Glomerular visceral epithelial cell (primary cell): ENCODE measurements around the gene BCS1L.

Source experiments
- DNase-seq: peaks from one replicate; pipeline ENCODE4 v3.0.0-alpha.2; 2016; ENCODE audit errors: extremely low spot score

BCS1L gene

DNA sequence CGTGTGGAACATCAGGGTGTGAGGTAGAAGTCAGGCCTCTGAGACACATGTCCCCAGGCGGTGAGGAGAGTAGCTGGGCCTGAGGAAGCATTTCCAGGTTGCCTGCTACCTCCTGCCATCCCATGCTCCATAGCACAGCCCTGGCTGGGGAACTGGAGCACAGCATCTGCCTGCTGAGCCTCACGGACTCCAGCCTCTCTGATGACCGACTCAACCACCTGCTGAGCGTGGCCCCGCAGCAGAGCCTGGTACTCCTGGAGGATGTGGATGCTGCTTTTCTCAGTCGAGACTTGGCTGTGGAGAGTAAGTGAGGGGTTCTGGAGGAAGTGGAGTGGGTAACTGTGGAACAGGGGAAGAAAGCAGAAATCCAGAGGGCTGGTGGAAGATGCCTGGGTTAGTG is 2.9 kb downstream of the BCS1L start:
- no peak for DNase-seq

GRCh38 chr2:218662827-218663226 is 3.3 kb downstream of the BCS1L start:
- no peak for DNase-seq

- no peak for DNase-seq
Observed at GRCh38 chr2:218663901-218664300, 4.4 kb downstream of the BCS1L start.

DNA sequence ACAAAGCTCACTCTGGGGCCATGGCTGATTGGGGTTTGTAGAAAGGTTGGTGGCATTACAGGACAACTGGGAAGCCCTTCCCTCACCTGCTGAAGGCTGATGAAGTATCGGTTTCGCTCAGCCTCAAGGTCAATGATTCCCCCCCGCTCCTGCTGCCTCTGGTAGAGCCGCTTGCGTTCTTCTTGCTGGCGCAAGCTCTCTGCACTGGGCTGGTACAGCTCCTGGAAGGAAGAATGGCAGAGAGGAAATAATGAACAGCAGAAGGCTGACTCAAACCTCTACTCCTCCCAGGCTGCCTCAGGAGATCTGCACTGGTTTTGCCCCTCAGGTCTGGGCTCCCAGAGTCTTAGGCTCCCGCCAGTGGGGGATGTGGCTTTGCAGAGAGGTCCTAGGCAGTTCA is 5.2 kb downstream of the BCS1L start:
- no peak for DNase-seq

DNA sequence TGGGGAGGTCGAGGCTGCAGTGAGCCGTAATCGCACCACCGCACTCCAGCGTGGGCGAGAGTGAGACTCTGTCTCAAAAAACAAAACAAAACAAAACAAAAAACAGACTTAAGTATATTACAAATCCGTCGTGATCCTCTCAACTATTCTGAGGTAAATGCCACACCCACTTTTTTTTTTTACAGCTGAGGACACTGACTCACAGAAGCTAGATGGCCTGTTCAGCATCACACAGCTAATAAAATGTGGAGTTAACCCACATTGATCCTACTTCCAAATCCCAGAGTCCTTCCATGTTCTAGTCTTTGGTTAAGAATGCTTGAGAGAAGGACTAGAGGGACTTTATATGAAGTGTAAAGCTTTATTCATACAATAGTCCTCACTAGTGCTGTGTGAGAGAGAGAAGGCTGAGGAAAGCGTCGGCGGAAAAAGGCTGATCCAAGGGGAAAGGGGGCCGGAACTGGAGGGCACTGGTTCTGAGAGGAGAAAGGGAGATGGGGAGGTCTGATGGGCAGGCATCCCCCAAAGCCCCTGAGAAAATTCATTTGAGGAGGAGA is 11.7 kb downstream of the BCS1L start:
- no peak for DNase-seq

GRCh38 chr2:218671654-218672566 is 12.4 kb downstream of the BCS1L start, which contains the start of the genes RNF25 and STK36:
Gene RNF25 (minus strand): TSS chr2:218672002. CDS start chr2:218671970, 32 bp downstream.
Gene STK36 (plus strand): TSS chr2:218672086. CDS start chr2:218672830, 744 bp downstream.
- peak; percentile 90 for DNase-seq

GRCh38 chr2:218679119-218679518 is 19.6 kb downstream of the BCS1L start:
- no peak for DNase-seq

DNA sequence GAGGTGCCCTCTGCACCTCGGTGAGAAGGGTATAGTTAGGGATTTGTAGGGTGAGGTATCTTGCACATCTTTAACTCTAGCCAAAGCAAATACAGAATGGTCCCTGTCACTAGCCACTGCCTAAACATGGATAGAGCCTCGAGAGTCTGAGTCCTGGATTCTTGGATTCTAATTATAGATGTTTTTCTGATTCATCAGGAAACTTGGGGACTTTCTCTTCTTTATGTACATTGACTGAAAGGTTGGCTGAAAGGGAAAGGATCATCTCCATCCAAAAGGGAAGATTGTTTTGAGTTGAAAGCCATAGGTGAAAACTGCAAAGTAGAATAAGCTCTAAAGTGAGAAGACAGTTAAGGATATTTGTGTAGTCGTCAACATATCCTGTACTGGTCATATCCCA is 20.6 kb downstream of the BCS1L start:
- DNase-seq = no peak

- DNase-seq = peak; percentile 78
Observed at GRCh38 chr2:218687400-218688060, 28.0 kb downstream of the BCS1L start.

- DNase-seq = no peak
Observed at GRCh38 chr2:218691234-218691633, 31.8 kb downstream of the BCS1L start.

DNA sequence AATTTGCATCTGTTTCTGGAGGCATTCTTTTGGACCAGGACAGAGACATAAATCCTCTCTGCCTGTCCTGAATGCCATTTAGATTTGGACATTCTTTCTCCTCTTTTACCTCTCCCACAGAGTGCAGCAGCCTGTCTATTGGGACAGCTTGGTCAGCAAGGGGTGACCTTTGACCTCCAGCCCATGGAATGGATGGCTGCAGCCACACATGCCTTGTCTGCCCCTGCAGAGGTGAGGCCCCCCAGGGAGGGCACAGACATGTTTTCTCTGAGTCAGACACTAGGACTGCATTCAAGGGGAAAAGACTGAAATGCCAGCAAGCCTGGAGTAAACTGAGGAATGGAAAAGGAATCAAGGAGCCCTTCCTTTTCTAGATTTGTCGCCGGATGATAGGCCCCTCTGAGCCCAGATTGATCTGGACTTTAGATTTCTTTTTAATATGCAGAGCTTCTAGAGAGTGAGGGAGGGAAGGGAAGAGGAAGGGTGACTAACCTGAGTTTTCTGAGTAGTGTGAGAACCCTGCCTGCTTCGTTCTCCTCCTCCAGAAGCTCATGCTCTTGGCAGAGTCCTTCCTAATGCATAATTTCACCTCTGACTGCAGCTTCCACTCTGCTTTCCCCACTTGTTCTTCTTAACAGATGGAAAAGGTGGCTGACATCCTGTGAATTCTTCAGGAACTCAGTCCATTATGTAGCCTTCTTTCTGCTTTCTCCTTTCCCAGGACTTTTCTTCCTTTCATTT is 35.1 kb downstream of the BCS1L start:
- peak; percentile 58 for DNase-seq

DNA sequence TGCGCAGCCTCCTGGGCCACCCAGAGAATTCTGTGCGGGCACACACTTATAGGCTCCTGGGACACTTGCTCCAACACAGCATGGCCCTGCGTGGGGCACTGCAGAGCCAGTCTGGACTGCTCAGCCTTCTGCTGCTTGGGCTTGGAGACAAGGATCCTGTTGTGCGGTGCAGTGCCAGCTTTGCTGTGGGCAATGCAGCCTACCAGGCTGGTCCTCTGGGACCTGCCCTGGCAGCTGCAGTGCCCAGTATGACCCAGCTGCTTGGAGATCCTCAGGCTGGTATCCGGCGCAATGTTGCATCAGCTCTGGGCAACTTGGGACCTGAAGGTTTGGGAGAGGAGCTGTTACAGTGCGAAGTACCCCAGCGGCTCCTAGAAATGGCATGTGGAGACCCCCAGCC is 39.4 kb downstream of the BCS1L start:
- DNase-seq = no peak

- DNase-seq = no peak
Observed at GRCh38 chr2:218701806-218702205, 42.3 kb downstream of the BCS1L start.

DNA sequence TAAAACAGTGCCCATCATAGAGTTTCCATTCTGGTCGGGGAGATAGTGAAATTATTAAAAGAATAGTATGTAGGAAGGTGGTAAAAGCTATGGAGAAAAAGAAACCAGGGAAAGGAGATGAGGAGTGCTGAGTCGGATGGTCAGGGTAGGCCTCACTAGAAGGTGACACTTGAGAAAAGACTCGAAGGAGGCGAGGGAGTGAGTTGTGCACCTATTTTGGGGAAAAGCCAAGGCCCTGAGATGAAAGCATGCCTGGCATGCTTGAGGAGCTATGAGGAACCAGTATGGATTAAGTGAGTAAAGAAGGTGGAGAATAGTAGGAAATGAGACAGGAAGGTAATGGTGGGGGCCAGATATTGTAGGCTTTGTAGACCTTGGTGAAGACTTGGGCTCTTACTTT is 43.9 kb downstream of the BCS1L start:
- DNase-seq = no peak

DNA sequence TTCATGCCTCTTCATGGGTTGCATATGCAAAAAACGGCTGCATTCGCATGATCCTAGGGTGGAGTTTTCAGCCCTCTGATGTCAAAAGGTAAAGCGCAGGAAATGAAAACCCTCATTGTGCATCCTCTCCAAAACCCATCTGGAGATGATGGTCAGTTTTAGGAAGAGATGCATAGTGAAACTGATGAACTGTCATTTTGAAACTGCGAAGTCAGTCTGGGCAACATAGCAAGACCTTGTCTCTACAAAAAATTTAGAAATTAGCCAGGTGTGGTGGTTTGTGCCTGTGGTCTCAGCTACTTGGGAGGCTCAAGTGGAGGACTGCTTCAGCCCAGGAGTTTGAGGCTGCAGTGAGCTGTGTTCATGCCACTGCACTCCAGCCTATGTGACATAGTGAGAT is 48.6 kb downstream of the BCS1L start:
- no peak for DNase-seq

DNA sequence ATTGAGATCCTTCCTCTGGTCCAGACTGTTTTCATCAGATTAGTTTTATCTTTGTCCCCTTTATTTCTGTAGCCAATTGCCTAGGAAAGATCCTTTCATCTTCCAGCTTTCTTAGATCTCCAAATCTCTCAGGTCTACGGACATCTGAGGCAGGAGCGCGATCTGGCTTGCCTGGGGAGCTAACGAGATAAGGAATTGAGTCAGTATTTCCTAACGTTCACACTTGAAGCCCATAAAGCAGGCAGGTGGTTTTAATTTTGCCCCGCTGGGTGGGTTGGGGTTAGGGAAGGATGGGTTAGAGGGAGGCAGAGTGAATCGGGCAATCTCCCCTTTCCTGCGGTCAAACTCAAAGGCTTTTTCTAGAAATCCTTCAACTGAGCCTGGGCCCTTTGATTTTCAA is 50.4 kb downstream of the BCS1L start:
- DNase-seq = no peak

DNA sequence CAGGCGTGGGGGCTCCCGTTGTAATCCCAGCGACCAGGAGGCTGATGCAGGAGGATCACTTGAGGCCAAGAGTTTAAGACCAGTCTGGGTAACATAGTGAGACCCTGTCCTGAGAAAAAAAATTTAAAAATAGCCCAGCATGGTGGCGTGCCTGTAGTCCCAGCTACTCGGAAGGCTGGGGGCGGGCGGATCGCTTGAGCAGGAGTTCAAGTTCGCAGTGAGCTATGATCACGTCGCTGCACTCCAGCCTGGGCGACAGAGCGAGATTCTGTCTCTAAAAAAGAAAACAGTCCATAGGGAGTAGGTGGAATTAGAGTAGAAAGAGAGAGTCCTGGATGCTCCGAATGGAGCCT is 50.8 kb downstream of the BCS1L start:
- DNase-seq = no peak

GRCh38 chr2:218710687-218711549 is 51.4 kb downstream of the BCS1L start, which contains the start of gene TTLL4:
Gene TTLL4 (plus strand): TSS chr2:218710835. CDS start chr2:218737677, 26,842 bp downstream.
- DNase-seq = peak; percentile 99

DNA sequence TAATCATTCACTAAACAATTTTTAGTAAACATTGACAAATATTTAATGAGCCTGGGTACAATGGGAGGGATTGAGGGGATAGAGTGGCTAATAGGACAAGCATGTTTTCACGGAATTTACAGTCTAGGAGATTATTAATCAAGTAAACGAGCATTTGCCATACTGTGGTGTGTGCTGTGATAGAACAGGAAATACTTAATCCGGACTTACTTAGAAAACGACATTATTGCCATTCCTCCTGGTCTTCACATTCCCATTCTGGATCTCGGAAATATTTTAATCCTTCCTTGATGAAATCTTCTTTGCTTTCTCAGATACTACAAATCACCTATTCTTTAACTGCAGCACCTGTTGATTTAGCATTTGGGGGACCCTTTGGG is 52.1 kb downstream of the BCS1L start:
- DNase-seq = peak; percentile 41
